ENCODE data around the gene LRRC2.

GRCh38 chr3:46468753-46469600 lies 97.1 kb downstream of the LRRC2 start:
- TF ChIP-seq EZH2phosphoT487 (IDR thresholded peaks at IDR 0.05; ENCODE audit: low read length) (no peak), CTCF (IDR thresholded peaks at IDR 0.05; ENCODE audit: low read length) (no peak), EZH2 (optimal IDR thresholded peaks at IDR 0.05; ENCODE audit: low read depth, low read length) (no peak)
